Measurements from ENCODE around the gene OGT. TPM values are rescaled to one million over a fixed set of nuclear protein-coding genes. Genes with fewer than 3 reads are reported as not detected.

Gene OGT
- total and polyA plus RNA-seq, 10 of the 15 experiments (the other 5 are each of a cell fraction or from before 2014, with no cell fraction given): 38.2 to 671 (median 107) TPM

DNA sequence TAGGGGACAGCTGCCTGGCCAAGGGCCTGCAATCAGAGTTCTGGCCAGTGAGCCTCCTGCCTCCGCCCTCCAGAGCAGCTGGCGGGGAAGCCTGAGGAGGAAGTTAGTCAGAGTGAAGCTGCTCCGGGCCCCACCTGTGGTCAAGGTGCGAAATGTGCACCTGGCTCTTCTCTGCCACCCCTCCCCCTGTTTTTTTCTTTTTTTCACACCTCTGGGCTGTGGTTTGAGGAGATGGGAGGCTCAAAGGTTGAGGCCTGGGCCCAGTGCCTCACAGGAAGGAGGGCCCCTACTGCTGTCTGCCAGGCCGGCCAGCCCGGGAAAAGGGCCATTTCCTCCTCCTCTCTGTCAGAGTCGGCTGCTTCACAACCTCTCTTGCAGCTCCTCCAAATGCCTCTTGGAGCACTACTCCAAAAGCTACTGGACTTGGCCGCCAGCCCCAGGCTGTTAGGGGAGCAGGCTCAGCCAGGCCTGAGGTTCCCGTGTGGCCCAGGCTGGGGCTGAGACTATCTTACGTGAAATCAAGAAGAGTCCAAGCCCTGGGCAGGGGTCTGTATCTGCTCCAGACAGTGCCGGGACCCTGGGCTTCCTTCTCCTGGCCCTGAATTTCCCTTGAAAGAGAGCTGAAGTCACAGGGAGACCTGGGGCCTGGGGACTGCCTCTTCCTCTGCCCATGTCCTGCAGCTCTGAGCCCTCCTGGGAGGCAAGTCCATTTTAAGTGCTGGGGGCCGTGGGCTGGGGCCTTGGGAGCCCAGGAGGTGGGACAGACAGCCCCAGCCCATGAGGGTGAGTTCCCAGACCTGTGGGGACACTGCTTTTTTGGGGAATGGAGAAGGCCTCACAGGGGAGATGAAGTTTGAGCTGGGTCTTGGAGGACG is 89.9 kb downstream of the OGT start (continued):
- peak; percentile 19; the same call in 1 of the 2 replicates for TF ChIP-seq NKRF (conservative IDR thresholded peaks at IDR 0.05)
- no peak for TF ChIP-seq MTA3 (IDR thresholded peaks at IDR 0.05; ENCODE audit: borderline replicate concordance, low read length)
- TF ChIP-seq, protein P1, sequence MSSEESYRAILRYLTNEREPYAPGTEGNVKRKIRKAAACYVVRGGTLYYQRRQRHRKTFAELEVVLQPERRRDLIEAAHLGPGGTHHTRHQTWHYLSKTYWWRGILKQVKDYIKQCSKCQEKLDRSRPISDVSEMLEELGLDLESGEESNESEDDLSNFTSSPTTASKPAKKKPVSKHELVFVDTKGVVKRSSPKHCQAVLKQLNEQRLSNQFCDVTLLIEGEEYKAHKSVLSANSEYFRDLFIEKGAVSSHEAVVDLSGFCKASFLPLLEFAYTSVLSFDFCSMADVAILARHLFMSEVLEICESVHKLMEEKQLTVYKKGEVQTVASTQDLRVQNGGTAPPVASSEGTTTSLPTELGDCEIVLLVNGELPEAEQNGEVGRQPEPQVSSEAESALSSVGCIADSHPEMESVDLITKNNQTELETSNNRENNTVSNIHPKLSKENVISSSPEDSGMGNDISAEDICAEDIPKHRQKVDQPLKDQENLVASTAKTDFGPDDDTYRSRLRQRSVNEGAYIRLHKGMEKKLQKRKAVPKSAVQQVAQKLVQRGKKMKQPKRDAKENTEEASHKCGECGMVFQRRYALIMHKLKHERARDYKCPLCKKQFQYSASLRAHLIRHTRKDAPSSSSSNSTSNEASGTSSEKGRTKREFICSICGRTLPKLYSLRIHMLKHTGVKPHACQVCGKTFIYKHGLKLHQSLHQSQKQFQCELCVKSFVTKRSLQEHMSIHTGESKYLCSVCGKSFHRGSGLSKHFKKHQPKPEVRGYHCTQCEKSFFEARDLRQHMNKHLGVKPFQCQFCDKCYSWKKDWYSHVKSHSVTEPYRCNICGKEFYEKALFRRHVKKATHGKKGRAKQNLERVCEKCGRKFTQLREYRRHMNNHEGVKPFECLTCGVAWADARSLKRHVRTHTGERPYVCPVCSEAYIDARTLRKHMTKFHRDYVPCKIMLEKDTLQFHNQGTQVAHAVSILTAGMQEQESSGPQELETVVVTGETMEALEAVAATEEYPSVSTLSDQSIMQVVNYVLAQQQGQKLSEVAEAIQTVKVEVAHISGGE (CRISPR knock-in tag; IDR thresholded peaks at IDR 0.05): no peak
- TF ChIP-seq ZNF207 (IDR thresholded peaks at IDR 0.05; ENCODE audit: borderline replicate concordance): no peak
- TF ChIP-seq SMAD5 (IDR thresholded peaks at IDR 0.05; ENCODE audit: low read depth): no peak
- TF ChIP-seq BCL3 (IDR thresholded peaks at IDR 0.05; ENCODE audit: borderline replicate concordance, insufficient read depth, low read depth, low read length, poor library complexity, severe bottlenecking): no peak
- TF ChIP-seq ATF7 (IDR thresholded peaks at IDR 0.05; ENCODE audit: low read depth): peak; percentile 74
- no peak for TF ChIP-seq RAD21 (IDR thresholded peaks at IDR 0.05; ENCODE audit: insufficient read depth, low read depth, low read length)
- TF ChIP-seq BCL11A (IDR thresholded peaks at IDR 0.05; ENCODE audit: low read depth, low read length): peak; percentile 90
- peak; percentile 69 for TF ChIP-seq JUNB (IDR thresholded peaks at IDR 0.05)
- peak; percentile 46; the same call in 1 of the 2 replicates for TF ChIP-seq SREBF1 (IDR thresholded peaks at IDR 0.05; ENCODE audit: low read length)
- TF ChIP-seq BHLHE40 (IDR thresholded peaks at IDR 0.05; ENCODE audit: borderline replicate concordance in 1 of 2, low read depth in 2 of 2, low read length in 1 of 2): peak; percentile 82 to 88; a peak in 3 of 4 replicates
- peak; percentile 93 for TF ChIP-seq EED (IDR thresholded peaks at IDR 0.05; ENCODE audit: low read depth)
- TF ChIP-seq NFIC (IDR thresholded peaks at IDR 0.05; ENCODE audit: low read depth, low read length): no peak
- peak; percentile 90; the same call in 1 of the 2 replicates for TF ChIP-seq CBFB (IDR thresholded peaks at IDR 0.05; ENCODE audit: low read depth)
- TF ChIP-seq PKNOX1 (IDR thresholded peaks at IDR 0.05): no peak
- TF ChIP-seq, protein P2, sequence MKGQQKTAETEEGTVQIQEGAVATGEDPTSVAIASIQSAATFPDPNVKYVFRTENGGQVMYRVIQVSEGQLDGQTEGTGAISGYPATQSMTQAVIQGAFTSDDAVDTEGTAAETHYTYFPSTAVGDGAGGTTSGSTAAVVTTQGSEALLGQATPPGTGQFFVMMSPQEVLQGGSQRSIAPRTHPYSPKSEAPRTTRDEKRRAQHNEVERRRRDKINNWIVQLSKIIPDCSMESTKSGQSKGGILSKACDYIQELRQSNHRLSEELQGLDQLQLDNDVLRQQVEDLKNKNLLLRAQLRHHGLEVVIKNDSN (IDR thresholded peaks at IDR 0.05; ENCODE audit: borderline replicate concordance, extremely low read length, insufficient read depth, low read depth, low read length): no peak
- no peak for TF ChIP-seq IRF5 (IDR thresholded peaks at IDR 0.05; ENCODE audit: borderline replicate concordance)

Data from GM12878 (cell line).